HG02840 (cell line): ENCODE results near the gene LNX2.

Experiments used
- ATAC-seq: cut with Tn5 transposase; IDR thresholded peaks from one replicate; pipeline ENCODE4 v1.9.1; 2021; ENCODE audit warnings: mild to moderate bottlenecking, moderate library complexity, moderate number of reproducible peaks; ENCODE audit not compliant: unreplicated experiment, low FRiP score

The LNX2 gene

GRCh38 chr13:27620377-27621115, at the start of gene LNX2:
TSS of gene LNX2 (minus strand) at chr13:27620529. CDS start at chr13:27581703, 38,826 bp downstream.
- peak; percentile 92 for ATAC-seq

- no peak for ATAC-seq
Measured at GRCh38 chr13:27667946-27668345, 47.6 kb upstream of the LNX2 start.

DNA sequence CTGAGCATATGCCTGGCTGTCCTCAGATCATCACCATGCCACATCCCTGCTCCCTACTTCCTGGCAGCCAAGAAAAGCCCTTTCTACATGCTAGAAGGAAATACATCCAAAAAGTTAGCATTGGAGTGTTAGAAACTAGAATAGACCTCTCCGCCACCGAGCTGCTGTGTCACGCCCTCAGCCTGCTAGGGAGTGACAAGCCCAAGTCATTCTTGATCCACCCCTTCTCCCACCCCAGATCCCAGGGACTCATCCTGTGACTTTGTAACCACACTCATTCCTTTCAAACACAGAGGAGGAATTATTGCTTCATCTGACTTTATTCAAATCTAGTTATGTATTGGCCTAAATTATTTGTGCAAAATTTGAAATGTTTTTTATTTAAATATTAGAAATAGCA, 46.6 kb upstream of the LNX2 start:
- no peak for ATAC-seq

DNA sequence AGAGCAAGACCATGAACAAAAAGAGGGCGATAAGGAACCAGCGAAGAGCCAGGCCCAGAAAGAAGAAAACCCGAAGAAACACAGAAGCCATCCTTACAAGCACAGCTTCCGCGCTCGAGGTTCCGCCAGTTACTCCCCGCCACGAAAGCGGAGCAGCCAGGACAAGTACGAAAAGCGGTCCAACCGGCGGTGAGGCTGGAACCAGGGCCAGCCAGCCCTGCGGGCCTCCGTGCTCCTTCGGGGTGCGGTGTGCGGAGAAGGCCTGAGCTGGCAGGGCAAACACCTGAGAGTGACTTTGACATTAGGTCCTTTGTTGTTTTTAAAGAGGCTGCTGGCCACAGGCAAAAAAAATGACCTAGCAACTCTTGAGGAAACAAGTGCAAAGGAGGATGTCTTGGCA, 45.4 kb upstream of the LNX2 start:
- no peak for ATAC-seq

GRCh38 chr13:27665333-27665732, 45.0 kb upstream of the LNX2 start:
- ATAC-seq, result no peak

- ATAC-seq, result no peak
Measured at GRCh38 chr13:27663947-27664346, 43.6 kb upstream of the LNX2 start.

DNA sequence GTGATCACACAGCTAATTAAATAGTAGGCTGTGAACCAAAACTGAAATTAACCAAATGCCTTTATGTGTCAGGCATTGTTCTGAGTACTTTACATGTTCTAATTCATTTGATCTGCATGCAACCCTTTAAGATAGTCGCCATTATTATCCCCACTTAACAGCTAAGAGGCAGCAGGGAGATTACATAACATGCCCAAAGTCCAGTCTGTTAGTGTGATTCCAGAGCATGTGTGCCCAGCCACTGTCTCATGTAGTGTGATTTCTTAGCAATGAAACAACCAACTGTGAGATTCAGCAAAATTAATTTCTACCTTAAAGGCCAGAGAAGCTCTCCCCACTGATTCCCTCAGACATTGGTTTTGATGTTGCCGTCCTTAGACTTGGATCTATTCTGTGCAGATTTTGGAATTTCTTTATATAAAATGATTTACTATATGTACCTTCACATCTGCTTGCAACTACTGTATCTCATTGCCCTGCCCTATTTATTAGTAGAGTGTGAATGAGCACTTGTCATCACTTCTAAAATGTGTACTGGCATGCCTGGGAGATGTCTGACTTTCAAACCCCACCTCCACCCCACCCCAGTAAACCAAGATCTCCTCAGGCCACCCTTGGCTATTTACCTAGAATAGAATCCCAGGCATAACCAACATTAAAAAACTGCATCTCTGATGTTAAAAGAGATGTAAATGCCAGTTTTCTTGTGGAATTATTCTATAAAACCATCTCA, 42.6 kb upstream of the LNX2 start:
- no peak for ATAC-seq

- ATAC-seq, result no peak
Measured at GRCh38 chr13:27661017-27661416, 40.7 kb upstream of the LNX2 start.

DNA sequence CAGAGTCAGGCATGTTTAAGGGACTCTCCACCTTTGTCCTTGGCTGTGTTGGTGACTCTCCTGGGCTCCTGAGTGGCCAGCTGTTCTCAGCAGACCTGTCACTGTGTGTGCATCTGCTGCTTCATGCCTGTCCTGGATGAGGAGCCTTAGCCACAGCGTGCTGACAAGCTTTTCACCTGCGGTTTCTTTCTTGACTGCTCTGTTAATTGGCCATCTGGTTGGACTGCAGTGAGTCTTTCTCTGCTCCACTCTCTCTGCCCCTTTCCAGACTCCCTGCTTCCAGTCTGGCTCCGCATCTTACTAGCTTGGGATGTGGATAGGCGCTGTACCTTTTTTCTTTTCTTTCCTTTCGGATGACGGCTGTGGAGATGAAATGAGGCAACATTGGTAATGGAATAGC, 40.2 kb upstream of the LNX2 start:
- no peak for ATAC-seq

DNA sequence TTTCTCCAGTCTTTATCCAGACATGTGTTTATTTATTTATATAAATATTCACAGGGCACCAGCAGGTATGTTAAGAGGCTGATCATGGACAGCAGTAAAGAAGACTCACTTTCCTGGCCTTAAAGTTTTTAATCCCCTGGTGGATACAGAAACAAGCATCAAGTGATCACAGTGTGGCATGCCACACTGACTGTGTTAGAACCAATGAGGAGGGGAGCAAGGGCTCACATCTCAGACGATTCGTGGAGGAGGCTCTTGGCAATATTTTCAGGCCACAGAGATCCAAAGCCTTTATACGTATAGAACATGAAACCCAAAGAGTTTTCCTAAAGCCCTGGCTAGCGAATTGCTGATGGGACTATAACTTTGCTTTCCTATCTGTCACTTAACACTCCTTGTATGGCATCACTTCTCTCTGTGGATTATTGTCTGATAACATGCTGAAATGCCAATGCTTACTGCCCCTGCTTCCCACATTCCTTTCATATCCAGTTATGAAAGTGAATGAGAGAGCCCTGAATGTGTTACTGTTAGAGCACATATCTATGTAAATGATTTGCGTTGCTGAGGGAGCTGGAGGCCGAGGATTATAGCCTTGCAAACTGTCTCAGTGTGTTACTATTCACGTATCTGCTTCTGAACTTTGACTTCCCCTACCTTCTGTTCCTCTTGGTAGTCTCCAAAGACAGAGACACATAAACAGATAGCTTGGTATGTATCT, 39.0 kb upstream of the LNX2 start:
- no peak for ATAC-seq

DNA sequence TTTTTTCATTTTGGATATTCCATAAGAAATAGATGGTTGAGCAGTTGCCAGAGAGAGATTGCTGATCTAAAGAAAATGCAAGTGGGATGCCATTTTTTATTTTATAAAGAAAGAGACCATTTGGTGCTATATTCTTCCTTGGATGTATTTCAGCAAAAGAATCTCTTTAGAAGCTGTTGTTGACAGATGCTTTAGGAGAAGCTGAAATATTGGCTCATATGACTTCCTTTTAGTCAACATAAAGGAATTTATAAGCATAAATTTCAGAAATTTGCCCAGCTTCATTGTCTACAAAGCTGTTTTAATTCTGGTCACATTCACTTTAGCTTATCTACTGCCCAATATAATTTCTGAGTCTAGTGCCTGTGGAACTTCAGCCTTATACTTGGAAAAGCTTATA, 38.2 kb upstream of the LNX2 start:
- no peak for ATAC-seq

- no peak for ATAC-seq
Measured at GRCh38 chr13:27657724-27658123, 37.4 kb upstream of the LNX2 start.

GRCh38 chr13:27654816-27655215, 34.5 kb upstream of the LNX2 start:
- no peak for ATAC-seq

DNA sequence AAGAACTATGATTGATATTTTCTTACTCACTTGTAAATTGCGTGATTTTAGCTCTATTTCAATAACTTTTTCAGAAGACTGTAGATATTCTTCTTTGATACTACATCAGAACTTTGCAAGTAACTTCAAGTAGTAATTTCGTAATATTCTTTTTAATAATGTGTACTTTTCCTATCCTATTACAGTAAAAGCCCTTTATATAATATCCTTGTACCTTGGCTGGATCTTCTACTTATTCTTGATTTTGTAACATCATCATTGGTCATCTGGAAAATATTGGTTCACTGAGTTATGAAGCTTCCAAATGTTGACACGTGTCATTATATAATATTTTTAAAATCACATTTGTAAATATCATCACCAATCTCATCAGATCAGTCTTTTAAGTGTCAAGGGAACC, 33.7 kb upstream of the LNX2 start:
- ATAC-seq, result no peak

- no peak for ATAC-seq
Measured at GRCh38 chr13:27650312-27650711, 30.0 kb upstream of the LNX2 start.

DNA sequence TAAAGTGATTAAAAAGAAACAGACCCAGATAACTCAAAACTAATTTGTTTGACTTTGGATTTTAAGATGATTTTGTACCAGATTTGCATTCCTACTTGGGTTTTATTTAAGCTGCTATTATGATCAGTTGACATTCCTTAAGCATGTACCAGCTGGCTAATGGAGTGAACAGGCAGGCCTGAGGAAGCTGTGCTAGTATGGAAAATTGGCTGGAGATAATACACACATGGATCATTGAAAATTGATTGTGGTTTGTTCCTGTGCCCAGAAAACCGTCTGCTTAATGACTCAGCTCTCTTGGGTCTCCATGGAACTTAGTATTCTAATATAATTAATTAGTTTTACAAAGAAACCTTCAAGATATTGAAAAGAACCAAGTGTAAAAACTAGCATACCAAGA, 24.0 kb upstream of the LNX2 start:
- no peak for ATAC-seq

DNA sequence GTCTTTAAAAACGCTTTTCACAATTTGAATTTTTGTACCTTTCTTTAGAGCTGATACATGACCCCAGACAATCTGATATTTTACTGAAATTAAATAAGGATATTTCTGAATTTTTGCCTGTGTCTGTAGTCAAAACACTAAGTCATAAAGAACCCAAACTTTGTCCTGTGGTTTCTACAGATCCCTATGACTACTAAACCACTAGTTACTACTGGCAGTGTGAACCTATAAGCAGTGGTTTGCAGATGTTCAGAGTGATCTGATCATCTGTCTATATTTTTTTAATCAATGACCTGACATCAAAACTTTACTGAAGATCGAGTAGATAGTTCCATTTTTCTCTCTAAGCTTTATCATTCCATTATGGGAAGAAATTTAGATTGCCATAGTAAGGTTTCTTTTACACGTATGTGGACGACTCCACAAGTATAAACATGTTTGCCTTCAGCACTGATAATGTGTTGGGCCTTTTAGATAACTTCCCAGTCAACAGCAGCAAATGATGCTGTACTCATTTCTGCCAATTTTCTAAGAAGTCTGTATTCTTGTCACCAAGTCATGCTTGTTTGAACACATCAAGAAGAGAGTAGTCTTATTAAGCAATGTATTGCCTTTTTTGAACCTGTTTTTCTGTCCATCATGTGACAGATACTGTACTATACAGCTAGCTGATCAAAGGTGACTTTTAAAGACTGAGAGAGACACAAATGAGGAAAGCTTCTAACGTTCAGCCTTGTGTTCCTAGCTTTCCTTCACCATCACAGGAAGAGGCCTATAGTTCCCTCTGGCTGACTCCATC, 23.2 kb upstream of the LNX2 start:
- no peak for ATAC-seq

DNA sequence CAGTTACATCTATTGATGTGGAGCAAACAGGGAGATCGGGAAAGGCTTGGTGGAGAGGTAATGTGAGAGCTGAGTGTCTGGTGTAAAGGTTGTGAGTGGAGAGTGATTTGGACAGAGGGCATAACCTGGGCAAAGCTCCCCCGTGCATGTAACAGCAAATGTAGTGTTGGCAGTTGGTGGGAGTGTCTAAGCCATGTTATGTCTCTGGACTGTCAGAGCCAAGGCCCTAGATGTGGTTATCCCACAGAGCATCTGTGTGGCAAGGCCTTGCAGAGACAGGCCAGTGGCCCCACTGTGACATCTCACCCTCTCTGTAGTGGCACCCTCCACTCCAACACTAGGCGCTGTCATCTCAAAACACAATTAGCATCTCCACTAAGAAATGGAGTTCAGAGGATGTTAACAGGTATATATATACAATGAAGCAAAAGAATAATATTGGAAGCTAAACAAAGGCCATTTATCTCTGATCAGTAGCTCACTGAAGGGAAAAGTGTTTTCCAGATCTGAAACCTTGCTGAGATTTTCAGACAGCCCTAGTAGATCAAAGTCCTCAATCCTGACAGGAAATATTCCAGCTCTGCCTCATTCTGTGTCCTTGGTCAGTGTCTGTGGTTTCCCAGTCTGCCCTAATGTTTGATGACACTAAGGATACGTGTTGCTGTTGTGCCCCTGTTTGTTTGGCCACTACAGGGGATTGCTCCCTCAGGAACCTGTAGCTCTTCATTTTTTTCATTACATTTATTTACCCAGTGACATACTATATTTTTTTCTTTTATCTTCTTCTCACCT, 21.6 kb upstream of the LNX2 start:
- ATAC-seq, result no peak

DNA sequence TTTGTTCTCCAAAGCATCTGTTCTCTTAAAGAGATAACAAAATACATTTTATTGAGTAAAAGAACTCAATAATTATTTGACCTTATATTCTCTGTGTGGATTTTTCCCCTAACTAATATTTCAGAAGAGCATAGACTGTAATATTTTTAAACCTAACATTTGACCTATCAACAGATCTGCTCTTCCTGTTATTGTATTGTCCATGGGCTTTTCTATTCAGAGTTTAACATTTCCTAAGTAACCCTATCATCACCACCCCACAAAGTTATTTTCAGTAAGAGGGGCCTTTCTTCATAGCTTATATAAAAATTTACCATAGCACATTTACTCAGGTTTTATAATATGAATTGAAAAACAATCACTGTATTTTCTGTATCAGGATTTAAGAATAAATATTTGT, 18.9 kb upstream of the LNX2 start:
- ATAC-seq, result no peak

DNA sequence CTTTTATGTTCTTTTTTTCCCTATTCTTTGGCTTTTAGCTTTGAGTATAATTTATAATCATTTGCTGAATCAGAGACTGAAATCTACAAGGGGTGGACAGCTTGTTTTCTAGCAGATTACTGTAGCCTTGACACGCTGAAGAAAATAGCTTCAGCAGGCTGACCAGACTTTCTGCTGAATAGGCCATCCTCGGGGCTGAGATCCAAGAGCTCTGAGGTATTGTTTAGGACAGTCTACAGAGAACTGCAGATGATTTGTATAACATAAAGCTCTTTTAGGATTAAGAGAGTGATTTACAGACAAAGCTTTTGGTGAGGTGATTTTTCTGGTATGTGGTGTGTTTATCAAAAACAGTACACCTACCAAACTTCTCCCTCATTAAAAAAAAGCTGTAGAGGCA, 18.2 kb upstream of the LNX2 start:
- ATAC-seq, result no peak
